ENCODE data around the gene GYG2.

- TF ChIP-seq CTCF (conservative IDR thresholded peaks at IDR 0.05; ENCODE audit: low read depth in 2 of 2) (no peak), EZH2 (IDR thresholded peaks at IDR 0.05; ENCODE audit: low read depth, unreplicated experiment) (no peak)
Measured at GRCh38 chrX:2781226-2781571, 47.5 kb upstream of the GYG2 start.
